ENCODE measurements around the gene KANK3. TPM values are rescaled to one million over a fixed set of nuclear protein-coding genes. Genes with fewer than 3 reads are reported as not detected.

The KANK3 gene
- total RNA-seq, 1 donor: not detected

DNA sequence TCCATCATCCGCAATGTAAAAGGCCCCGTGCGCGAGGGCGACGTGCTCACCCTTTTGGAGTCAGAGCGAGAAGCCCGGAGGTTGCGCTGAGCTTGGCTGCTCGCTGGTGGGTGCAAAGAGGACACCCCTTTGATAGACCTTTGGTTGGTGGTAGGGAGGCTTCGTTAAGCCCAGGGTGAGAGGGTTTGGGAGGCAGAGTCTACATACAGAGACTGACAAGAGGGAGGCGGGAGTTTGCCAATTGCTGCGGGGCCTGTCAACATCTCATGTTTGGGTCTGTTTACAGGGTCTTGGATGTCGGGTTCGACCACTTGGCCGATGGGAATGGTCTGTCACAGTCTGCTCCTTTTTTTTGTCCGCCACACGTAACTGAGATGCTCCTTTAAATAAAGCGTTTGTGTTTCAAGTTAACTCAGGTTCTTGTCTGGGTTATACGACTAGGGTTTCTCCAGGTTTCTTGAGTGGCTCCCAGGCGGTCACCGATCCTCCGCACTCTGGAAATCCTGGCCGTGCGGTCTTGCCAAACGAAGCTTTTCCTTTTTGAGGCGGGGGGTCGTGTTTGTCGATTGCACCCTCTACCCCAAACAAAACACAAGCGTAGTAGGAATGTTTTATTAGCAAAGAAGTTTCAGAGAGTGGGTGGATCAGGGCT is 20.9 kb downstream of the KANK3 start:
- Histone ChIP-seq H3K27ac (ENCODE audit: low read depth, low read length) (peak overlapping the region; percentile 83), H3K4me1 (ENCODE audit: insufficient read depth, low read length) (peaks cover 25% of the 10 kb centered on the region), H3K27me3 (ENCODE audit: insufficient read depth, low read length) (no peaks in the 10 kb centered on the region), H3K36me3 (ENCODE audit: insufficient read depth, low read length) (peaks cover 18% of the 10 kb centered on the region), H2AFZ (ENCODE audit: low read length) (no peak overlapping the region), H3K9me3 (ENCODE audit: low read depth, low read length) (no peaks in the 10 kb centered on the region), H3K4me2 (ENCODE audit: insufficient read depth, low read length) (peak overlapping the region; percentile 96), H3K79me2 (ENCODE audit: insufficient read depth, low read length) (peaks cover 43% of the 10 kb centered on the region), H3K4me3 (ENCODE audit: insufficient read depth, low read length) (peak overlapping the region; percentile 96), H4K20me1 (ENCODE audit: insufficient read depth, low read length) (peaks cover 29% of the 10 kb centered on the region)
- DNase-seq (ENCODE audit: insufficient read length, low spot score, missing footprints): peak; percentile 78
- TF ChIP-seq, protein P1, sequence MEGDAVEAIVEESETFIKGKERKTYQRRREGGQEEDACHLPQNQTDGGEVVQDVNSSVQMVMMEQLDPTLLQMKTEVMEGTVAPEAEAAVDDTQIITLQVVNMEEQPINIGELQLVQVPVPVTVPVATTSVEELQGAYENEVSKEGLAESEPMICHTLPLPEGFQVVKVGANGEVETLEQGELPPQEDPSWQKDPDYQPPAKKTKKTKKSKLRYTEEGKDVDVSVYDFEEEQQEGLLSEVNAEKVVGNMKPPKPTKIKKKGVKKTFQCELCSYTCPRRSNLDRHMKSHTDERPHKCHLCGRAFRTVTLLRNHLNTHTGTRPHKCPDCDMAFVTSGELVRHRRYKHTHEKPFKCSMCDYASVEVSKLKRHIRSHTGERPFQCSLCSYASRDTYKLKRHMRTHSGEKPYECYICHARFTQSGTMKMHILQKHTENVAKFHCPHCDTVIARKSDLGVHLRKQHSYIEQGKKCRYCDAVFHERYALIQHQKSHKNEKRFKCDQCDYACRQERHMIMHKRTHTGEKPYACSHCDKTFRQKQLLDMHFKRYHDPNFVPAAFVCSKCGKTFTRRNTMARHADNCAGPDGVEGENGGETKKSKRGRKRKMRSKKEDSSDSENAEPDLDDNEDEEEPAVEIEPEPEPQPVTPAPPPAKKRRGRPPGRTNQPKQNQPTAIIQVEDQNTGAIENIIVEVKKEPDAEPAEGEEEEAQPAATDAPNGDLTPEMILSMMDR (IDR thresholded peaks at IDR 0.05; ENCODE audit: extremely low read depth, low read depth, low read length): no peak

DNA sequence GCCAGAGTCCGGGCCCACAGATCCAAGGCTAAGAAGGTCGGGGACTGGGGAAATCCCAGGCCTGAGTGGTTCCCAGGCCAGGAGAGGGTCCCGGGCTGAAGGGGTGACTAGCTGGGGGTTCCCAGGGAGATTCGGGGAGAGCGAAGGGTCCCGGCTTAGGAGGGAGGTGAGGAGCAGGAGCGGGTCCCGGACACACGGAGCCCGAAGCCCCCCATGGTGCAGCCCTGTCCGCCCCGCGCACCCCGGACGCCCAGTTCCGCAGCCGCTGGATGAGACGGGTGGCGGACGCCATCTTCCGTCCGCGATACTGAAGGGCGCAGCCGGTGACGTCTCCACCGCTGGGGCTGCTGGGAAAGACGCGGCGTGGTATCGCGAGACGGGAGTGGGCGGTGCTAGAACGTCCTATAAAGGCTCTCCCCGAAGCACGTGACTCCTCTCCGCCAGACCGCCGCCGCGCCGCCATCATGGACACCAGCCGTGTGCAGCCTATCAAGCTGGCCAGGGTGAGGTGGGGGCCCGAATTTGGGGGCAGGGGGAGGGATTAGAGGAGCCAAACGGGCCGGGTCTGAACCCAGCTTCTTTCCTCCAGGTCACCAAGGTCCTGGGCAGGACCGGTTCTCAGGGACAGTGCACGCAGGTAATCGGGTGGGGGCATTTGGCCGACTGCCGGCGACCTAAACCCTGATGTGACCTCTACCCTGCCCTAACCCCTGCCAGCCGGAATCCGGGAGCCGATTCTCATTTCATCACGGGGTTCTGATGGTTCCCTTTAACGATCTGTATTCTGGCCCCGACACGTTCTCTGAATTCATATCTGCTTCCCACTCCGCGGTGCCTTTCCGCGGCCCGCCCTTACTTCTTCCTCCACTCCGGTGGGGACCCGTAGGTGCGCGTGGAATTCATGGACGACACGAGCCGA is 21.7 kb downstream of the KANK3 start, which contains the start of the genes NDUFA7 and RPS28:
Gene NDUFA7, minus strand, starts transcription at position 309 of the 919 bp plus-strand sequence. Its CDS starts 17 bp downstream, at position 292.
Gene RPS28, plus strand, starts transcription at position 430 of the 919 bp plus-strand sequence. Its CDS starts 35 bp downstream, at position 465.
- Histone ChIP-seq H3K4me3 (ENCODE audit: insufficient read depth, low read length) (peak within 1 kb of the TSS; percentile 96), H4K20me1 (ENCODE audit: insufficient read depth, low read length) (peaks cover 29% of the 10 kb centered on the region), H3K27ac (ENCODE audit: low read depth, low read length) (peak within 1 kb of the TSS; percentile 83), H3K27me3 (ENCODE audit: insufficient read depth, low read length) (no peaks in the 10 kb centered on the region), H2AFZ (ENCODE audit: low read length) (peak within 1 kb of the TSS; percentile 85), H3K4me2 (ENCODE audit: insufficient read depth, low read length) (peak within 1 kb of the TSS; percentile 97), H3K9me3 (ENCODE audit: low read depth, low read length) (no peaks in the 10 kb centered on the region), H3K36me3 (ENCODE audit: insufficient read depth, low read length) (peaks cover 24% of the 10 kb centered on the region), H3K79me2 (ENCODE audit: insufficient read depth, low read length) (peaks cover 43% of the 10 kb centered on the region), H3K4me1 (ENCODE audit: insufficient read depth, low read length) (peaks cover 25% of the 10 kb centered on the region)
- TF ChIP-seq, protein P1 (IDR thresholded peaks at IDR 0.05; ENCODE audit: extremely low read depth, low read depth, low read length): peak; percentile 13
- DNase-seq (ENCODE audit: insufficient read length, low spot score, missing footprints): peak; percentile 99

DNA sequence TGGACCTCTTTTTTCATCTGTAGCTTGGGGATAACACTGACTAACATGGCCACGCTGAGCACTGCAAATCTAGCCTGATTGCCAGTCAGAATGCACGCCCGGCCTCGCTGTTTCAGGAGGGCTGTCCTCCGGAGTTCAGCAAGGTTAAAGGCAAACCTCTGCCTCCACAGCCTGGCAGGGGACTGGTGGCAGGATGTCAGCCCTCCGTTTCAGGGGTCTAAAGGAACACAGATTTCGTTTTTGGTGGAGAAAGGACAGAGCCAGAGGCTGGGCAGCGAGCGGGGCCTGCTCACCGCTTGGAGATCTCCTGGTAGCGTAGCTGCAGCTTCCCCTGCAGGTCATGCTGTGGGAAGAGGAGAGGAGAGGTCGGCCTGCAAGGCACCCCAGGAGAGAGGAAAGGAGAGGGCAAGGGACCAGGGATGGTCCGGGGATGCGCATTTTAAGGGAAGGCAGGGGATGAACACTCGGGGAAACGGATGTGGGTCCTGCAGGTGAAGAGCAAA is 22.4 kb downstream of the KANK3 start:
- H3K36me3 ChIP-seq (ENCODE audit: insufficient read depth, low read length): peaks cover 28% of the 10 kb centered on the region

More for the DNA sequence above, 22.4 kb downstream of the KANK3 start:
- no peaks in the 10 kb centered on the region for H3K9me3 ChIP-seq (ENCODE audit: low read depth, low read length)
- peak; percentile 86 for DNase-seq (ENCODE audit: insufficient read length, low spot score, missing footprints)
- H2AFZ ChIP-seq (ENCODE audit: low read length): peak overlapping the region; percentile 85
- peak overlapping the region; percentile 83 for H3K27ac ChIP-seq (ENCODE audit: low read depth, low read length)
- H3K79me2 ChIP-seq (ENCODE audit: insufficient read depth, low read length): peaks cover 43% of the 10 kb centered on the region
- no peaks in the 10 kb centered on the region for H3K27me3 ChIP-seq (ENCODE audit: insufficient read depth, low read length)
- peaks cover 29% of the 10 kb centered on the region for H4K20me1 ChIP-seq (ENCODE audit: insufficient read depth, low read length)
- H3K4me1 ChIP-seq (ENCODE audit: insufficient read depth, low read length): peaks cover 25% of the 10 kb centered on the region
- TF ChIP-seq, protein P1 (IDR thresholded peaks at IDR 0.05; ENCODE audit: extremely low read depth, low read depth, low read length): no peak
- peak overlapping the region; percentile 96 for H3K4me3 ChIP-seq (ENCODE audit: insufficient read depth, low read length)
- peak overlapping the region; percentile 97 for H3K4me2 ChIP-seq (ENCODE audit: insufficient read depth, low read length)

Measured in osteoblast (primary cell).